Measurements from ENCODE around the gene PARP16.

DNA sequence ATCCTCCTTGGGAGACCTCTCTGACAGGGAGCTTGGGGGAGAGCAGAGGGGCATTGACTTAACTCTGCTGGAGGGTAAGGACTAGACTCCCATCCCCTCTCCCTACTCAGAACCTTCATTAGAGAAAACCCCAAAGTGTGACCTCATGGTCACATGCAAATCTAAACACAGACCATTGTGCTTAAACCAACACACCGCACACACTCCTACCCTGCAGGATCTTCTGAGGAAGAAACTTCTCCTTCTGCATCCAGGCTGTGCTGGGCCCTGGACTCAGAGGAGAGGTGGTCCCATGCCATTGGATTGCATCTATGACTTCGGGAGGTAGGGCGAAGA is 805 bp upstream of the PARP16 start:
- TF ChIP-seq, protein P1, sequence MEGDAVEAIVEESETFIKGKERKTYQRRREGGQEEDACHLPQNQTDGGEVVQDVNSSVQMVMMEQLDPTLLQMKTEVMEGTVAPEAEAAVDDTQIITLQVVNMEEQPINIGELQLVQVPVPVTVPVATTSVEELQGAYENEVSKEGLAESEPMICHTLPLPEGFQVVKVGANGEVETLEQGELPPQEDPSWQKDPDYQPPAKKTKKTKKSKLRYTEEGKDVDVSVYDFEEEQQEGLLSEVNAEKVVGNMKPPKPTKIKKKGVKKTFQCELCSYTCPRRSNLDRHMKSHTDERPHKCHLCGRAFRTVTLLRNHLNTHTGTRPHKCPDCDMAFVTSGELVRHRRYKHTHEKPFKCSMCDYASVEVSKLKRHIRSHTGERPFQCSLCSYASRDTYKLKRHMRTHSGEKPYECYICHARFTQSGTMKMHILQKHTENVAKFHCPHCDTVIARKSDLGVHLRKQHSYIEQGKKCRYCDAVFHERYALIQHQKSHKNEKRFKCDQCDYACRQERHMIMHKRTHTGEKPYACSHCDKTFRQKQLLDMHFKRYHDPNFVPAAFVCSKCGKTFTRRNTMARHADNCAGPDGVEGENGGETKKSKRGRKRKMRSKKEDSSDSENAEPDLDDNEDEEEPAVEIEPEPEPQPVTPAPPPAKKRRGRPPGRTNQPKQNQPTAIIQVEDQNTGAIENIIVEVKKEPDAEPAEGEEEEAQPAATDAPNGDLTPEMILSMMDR (IDR thresholded peaks at IDR 0.05 in 8 of 11, conservative IDR thresholded peaks at IDR 0.05 in 3 of 11) = no peak
- TF ChIP-seq POLR2A (IDR thresholded peaks at IDR 0.05) = no peak
